ENCODE data around the gene ARSG. TPM values are rescaled to one million over a fixed set of nuclear protein-coding genes. Genes with fewer than 3 reads are reported as not detected.

Gene ARSG
- total RNA-seq, 1 experiment from 2014 or later = 6.1 TPM

DNA sequence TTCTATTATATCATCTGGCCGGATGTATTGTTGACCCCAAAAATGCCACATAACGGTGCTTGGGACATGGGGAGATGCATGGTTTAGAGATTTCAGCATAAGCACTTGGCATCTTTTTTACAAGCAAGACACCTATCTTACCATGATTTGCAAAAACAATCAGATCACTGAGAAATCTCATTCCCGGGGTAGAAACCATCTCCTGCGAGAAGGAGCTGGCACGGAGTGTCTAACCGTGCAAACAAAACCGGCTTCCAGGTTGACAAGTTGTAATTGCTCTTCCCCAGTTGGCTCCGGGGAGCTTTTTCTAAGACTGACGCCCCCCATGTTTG is 1.4 kb upstream of the ARSG start:
- peak overlapping the region; percentile 76 for H3K4me3 Mint-ChIP-seq (ENCODE audit: unreplicated experiment)
- Histone ChIP-seq H3K9me3 (no peaks in the 10 kb centered on the region), H3K4me3 (ENCODE audit: low read depth, low read length) (no peak overlapping the region), H3K27me3 (replicated peaks; ENCODE audit: control insufficient read depth, insufficient read depth, low read length) (no peaks in the 10 kb centered on the region), H3K4me1 (peaks cover 6% of the 10 kb centered on the region; the same call in 1 of the 2 replicates), H3K36me3 (ENCODE audit: control insufficient read depth, insufficient read depth, low read length) (no peaks in the 10 kb centered on the region)
- CTCF ChIA-PET = no interaction called here
- H3K9me3 Mint-ChIP-seq (ENCODE audit: unreplicated experiment) = no peaks in the 10 kb centered on the region
- no peak for DNase-seq
- intact Hi-C loops (cut with micrococcal nuclease; ENCODE audit: unreplicated experiment) = loop anchor here (2.0 kb wide), 1 partner anchor 39 kb away; no protein-coding TSS in a partner anchor
- TF ChIP-seq, protein P1, sequence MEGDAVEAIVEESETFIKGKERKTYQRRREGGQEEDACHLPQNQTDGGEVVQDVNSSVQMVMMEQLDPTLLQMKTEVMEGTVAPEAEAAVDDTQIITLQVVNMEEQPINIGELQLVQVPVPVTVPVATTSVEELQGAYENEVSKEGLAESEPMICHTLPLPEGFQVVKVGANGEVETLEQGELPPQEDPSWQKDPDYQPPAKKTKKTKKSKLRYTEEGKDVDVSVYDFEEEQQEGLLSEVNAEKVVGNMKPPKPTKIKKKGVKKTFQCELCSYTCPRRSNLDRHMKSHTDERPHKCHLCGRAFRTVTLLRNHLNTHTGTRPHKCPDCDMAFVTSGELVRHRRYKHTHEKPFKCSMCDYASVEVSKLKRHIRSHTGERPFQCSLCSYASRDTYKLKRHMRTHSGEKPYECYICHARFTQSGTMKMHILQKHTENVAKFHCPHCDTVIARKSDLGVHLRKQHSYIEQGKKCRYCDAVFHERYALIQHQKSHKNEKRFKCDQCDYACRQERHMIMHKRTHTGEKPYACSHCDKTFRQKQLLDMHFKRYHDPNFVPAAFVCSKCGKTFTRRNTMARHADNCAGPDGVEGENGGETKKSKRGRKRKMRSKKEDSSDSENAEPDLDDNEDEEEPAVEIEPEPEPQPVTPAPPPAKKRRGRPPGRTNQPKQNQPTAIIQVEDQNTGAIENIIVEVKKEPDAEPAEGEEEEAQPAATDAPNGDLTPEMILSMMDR (IDR thresholded peaks at IDR 0.05; ENCODE audit: insufficient read depth in 1 of 2, low read depth in 1 of 2, low read length in 1 of 2, severe bottlenecking in 1 of 2, unreplicated experiment in 1 of 2) = no peak
- no TSS peak for BruUV-seq (replicated peaks)
- POLR2A ChIA-PET = no interaction called here
- H3K36me3 Mint-ChIP-seq (ENCODE audit: insufficient read depth, unreplicated experiment) = peaks cover 5% of the 10 kb centered on the region
- no peaks in the 10 kb centered on the region for H3K4me1 Mint-ChIP-seq (ENCODE audit: low read depth, unreplicated experiment)
- peaks cover 3% of the 10 kb centered on the region for H3K27me3 Mint-ChIP-seq (ENCODE audit: insufficient read depth, unreplicated experiment)
- H3K27ac Mint-ChIP-seq (ENCODE audit: unreplicated experiment) = no peak overlapping the region

DNA sequence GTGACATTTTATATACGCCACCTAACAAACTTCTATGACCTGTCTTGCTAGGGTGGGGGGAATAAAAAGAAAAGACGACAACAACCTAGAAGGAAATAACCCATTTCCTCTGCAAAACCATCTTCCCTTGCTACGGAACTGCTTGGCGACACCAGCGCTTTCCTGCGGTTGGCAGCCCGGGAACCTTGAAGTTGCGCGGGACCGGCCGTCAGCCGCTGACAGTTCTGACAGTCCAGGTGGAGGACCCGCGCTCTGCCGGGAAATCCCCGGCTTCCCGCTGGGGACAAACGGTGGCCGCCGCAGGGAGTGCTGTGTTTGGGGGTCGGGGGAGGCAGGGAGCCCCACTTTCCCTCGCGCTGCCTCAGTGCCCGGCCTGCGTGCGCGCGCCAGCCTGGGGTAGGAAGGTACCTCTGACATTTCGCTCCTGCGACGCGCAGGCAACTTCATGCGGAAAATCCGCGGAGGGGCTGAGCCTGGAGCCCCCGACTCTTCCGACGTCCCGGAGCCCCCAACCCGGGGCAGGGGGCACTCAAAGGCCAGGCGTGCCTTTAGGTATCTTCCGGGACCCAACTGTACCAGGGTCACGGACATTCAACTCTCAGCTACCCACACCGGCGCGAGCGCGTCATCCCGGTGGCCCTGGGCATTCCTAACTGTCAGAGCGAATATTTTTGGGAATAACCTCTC is 884 bp upstream of the ARSG start:
- intact Hi-C loops (cut with micrococcal nuclease; ENCODE audit: unreplicated experiment) = loop anchor here (2.0 kb wide), 1 partner anchor 38 kb away; no protein-coding TSS in a partner anchor
- CTCF ChIA-PET = interaction anchor here (0.6 to 0.9 kb wide), 3 partner anchors 33 to 145 kb away, joined by 3 to 5 read pairs (median 4); no protein-coding TSS in a partner anchor
- Mint-ChIP-seq H3K9me3 (ENCODE audit: unreplicated experiment) (no peaks in the 10 kb centered on the region), H3K36me3 (ENCODE audit: insufficient read depth, unreplicated experiment) (peaks cover 5% of the 10 kb centered on the region), H3K4me3 (ENCODE audit: unreplicated experiment) (peak overlapping the region; percentile 76), H3K27me3 (ENCODE audit: insufficient read depth, unreplicated experiment) (peaks cover 3% of the 10 kb centered on the region), H3K4me1 (ENCODE audit: low read depth, unreplicated experiment) (no peaks in the 10 kb centered on the region), H3K27ac (ENCODE audit: unreplicated experiment) (peak overlapping the region; percentile 8)
- TF ChIP-seq, protein P1 (IDR thresholded peaks at IDR 0.05; ENCODE audit: insufficient read depth in 1 of 2, low read depth in 1 of 2, low read length in 1 of 2, severe bottlenecking in 1 of 2, unreplicated experiment in 1 of 2) = no peak
- POLR2A ChIA-PET = interaction anchor here (0.6 kb wide), 4 partner anchors 13 to 562 kb away, joined by 3 to 6 read pairs (median 4); no protein-coding TSS in a partner anchor
- no peaks in the 10 kb centered on the region for H3K9me3 ChIP-seq
- H3K4me3 ChIP-seq (ENCODE audit: low read depth, low read length) = peak overlapping the region; percentile 87
- BruUV-seq (replicated peaks) = TSS peak; percentile 73
- H3K36me3 ChIP-seq (ENCODE audit: control insufficient read depth, insufficient read depth, low read length) = no peaks in the 10 kb centered on the region
- H3K27me3 ChIP-seq (replicated peaks; ENCODE audit: control insufficient read depth, insufficient read depth, low read length) = no peaks in the 10 kb centered on the region
- DNase-seq = peak in 1 of 2 experiments; percentile 19
- peaks cover 6% of the 10 kb centered on the region; the same call in 1 of the 2 replicates for H3K4me1 ChIP-seq

DNA sequence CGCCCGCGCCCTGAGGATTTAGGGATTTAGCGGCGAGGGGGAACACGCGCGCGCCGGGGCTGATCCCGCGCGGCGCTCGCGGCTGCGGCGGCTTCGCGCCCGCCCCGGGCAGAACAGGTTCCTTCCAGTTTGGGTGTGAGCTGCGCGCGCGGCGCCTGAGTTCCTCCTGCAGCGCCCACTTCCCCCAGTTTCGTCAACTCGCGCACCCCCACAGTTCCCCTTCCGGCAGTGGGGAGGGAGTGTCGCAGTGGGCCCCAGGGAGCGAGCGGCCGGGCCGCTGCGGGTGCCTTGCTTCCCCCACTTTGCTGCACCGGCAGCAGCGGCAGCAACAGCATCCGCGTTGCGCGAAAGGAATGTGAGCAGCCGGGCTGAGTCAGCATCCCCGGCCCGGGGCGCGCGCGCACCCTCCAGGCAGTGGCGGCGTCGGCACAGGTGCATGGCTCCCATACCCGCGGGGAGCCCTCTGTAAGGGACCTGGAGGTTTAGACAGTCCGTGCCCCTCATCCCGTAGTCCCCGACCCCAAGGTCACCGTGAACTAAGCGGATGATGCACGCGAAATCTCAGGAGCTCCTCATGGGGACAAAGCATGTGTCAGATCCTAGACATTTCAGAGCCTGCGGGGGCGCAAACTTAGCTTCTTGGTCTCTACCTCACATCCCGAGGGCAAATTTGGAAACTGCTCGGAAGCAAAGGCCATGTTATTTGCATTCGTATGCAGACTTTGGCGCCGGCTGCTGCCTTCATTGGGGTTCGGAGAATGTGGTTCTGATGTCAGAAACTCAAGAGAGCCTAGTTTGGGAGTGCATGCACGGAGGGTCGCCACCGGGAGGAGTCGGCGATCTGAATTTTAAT is 767 bp downstream of the ARSG start:
- no TSS peak for BruUV-seq (replicated peaks)
- peak overlapping the region; percentile 76 for H3K4me3 Mint-ChIP-seq (ENCODE audit: unreplicated experiment)
- no peaks in the 10 kb centered on the region for H3K27me3 ChIP-seq (replicated peaks; ENCODE audit: control insufficient read depth, insufficient read depth, low read length)
- peak overlapping the region; percentile 76 for H3K27ac Mint-ChIP-seq (ENCODE audit: unreplicated experiment)
- POLR2A ChIA-PET = no interaction called here
- peak overlapping the region; percentile 87 for H3K4me3 ChIP-seq (ENCODE audit: low read depth, low read length)
- DNase-seq = peak; percentile 79 to 86
- TF ChIP-seq, protein P1 (IDR thresholded peaks at IDR 0.05; ENCODE audit: insufficient read depth in 1 of 2, low read depth in 1 of 2, low read length in 1 of 2, severe bottlenecking in 1 of 2, unreplicated experiment in 1 of 2) = peak in 1 of 2 experiments; percentile 26
- peaks cover 5% of the 10 kb centered on the region for H3K36me3 Mint-ChIP-seq (ENCODE audit: insufficient read depth, unreplicated experiment)
- peaks cover 6% of the 10 kb centered on the region; the same call in 1 of the 2 replicates for H3K4me1 ChIP-seq
- CTCF ChIA-PET = interaction anchor here (1.4 kb wide), 1 partner anchor 107 kb away, joined by 14 read pairs; no protein-coding TSS in a partner anchor
- intact Hi-C loops (cut with micrococcal nuclease; ENCODE audit: unreplicated experiment) = loop anchor here (1.0 to 2.0 kb wide), 2 partner anchors 37 to 107 kb away; no protein-coding TSS in a partner anchor
- H3K9me3 ChIP-seq = no peaks in the 10 kb centered on the region
- H3K36me3 ChIP-seq (ENCODE audit: control insufficient read depth, insufficient read depth, low read length) = no peaks in the 10 kb centered on the region
- H3K27me3 Mint-ChIP-seq (ENCODE audit: insufficient read depth, unreplicated experiment) = peaks cover 3% of the 10 kb centered on the region
- no peaks in the 10 kb centered on the region for H3K9me3 Mint-ChIP-seq (ENCODE audit: unreplicated experiment)
- H3K4me1 Mint-ChIP-seq (ENCODE audit: low read depth, unreplicated experiment) = peaks cover 8% of the 10 kb centered on the region

Data from Caco-2 (cell line).